HG02852 (cell line): ENCODE results near the gene FRMD8.

Source experiments
- ATAC-seq: cut with Tn5 transposase; IDR thresholded peaks from one replicate; pipeline ENCODE4 v1.9.1; 2021; ENCODE audit warnings: mild to moderate bottlenecking, moderate library complexity; ENCODE audit not compliant: unreplicated experiment

Gene FRMD8, protein sequence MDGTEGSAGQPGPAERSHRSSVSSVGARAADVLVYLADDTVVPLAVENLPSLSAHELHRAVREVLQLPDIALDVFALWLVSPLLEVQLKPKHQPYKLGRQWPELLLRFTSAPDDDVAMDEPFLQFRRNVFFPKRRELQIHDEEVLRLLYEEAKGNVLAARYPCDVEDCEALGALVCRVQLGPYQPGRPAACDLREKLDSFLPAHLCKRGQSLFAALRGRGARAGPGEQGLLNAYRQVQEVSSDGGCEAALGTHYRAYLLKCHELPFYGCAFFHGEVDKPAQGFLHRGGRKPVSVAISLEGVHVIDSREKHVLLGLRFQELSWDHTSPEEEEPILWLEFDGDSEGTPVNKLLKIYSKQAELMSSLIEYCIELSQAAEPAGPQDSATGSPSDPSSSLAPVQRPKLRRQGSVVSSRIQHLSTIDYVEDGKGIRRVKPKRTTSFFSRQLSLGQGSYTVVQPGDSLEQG

DNA sequence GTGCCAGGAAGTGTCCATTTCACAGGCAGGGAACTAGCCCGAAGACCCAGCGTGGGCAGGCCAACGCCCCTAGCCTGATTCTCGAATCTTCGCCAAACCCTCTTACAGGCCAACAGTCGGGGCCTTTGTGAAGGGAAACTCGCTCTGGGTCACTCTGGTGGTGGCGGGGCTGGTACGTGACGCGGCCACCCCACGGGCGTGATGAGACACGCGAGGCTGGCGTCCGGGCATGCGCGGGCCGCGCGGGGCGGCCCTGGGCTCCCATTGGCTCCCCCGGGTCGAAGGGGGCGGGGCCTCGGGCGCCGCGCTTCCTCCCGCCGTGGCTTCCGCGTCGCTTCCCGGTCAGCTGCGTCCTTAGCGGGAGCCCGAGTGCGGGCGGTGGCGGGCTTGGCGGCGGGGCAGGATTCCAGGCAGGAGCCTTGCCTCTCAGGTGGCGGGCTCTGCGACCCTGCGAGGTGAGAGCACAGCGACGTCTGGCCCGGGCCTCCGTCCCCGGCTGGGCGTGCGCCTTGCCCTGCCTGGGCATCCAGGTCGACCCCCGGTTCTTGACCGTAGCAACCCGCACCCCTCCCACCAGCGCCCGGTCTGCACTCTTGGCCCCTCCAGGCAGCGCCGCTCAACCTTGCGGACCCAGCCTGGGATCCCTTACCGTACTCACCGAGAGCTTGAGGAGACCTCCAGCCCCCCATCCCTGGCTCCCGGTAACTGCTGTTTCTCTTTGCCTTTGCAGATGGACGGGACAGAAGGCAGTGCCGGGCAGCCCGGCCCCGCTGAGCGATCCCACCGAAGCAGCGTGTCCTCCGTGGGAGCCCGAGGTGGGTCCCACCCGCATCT is at the start of gene FRMD8:
TSS of gene FRMD8 (plus strand) at position 331 of the 834 bp plus-strand sequence. CDS start at position 731, 400 bp downstream.
- peak; percentile 56 for ATAC-seq

DNA sequence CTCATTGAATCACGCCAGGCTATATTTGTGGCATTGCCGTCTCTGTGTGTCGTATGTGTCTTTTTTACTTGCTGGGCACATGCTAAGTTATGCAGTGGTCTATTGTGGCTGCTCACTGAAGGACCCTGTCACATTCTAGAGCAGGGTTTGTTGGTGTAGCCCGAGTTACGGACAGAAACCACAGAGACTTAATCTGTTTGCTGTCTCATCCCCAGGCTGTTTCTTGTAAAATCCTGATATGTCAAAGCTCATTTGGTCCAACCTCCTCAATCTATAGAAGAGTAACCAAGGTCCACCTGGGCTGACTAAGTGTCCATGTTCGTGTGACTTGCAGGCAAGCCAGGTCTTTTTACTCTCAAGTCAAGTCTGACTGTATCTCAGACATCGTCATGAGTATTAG is 47.8 kb upstream of the FRMD8 start:
- ATAC-seq = no peak

DNA sequence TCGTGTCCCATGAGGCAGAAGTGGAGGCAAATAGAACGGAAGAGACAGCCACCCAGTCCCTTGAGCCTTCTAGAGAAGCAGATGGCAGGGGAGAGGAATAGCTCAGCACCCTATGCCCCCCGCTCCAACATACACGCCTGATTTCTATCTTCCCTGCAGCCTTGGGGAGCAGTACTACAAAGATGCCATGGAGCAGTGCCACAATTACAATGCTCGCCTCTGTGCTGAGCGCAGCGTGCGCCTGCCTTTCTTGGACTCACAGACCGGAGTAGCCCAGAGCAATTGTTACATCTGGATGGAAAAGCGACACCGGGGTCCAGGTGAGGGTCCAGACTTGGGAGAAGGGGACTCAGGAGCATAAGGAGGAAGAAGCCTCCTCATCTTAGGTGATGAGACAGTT is 46.2 kb upstream of the FRMD8 start:
- no peak for ATAC-seq

DNA sequence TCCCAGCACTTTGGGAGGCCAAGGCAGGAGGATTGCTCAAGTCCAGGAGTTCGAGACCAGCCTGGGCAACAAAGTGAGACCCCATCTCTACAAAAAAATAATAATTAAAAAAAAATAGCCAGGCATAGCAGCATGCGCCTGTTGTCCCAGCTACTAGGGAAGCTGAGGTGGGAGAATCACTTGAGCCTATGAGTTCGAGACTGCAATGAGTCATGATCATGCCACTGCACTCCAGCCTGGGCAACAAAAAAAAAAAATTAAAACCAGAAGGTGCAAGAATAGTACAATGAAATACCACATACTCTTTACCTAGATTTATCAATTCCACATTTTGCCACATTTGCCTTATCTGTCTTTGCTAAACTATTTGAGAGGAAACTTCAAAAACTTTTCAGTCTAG is 44.6 kb upstream of the FRMD8 start:
- no peak for ATAC-seq

DNA sequence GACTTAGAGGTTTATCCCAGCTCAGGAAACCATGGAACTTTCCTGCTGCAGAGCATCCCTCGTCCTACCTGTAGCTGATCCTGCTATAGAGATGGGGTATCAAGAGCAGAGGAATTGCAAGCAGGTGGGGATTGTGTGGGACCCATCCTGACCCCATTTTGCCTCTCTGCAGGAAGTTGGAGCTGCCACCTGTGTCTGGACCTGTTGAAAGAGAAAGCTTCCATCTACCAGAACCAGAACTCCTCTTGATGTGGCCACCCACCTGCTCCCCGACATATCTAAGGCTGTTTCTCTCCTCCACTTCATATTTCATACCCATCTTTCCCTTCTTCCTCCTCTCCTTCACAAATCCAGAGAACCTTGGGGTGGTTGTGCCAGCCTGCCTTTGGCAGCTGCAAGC is 34.9 kb upstream of the FRMD8 start:
- no peak for ATAC-seq

DNA sequence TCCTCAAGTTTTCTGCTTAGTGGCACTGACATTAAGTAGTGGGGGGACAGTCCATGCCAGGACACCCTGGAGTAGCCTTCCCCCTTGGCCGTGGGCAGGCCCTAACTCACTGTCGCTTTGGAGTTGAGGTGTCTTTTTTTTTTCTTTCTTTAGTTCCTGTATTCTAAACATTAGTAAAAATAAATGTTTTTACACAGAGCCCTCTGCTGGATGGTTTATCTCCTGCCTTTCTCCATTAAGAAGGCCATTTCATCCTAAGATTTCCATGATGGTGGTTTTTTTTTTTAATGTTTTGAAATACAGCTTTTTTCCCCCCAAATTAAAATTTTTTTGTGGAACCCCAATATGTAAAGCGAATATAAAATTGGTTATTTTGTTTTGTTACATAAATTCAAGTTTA is 33.7 kb upstream of the FRMD8 start:
- ATAC-seq = no peak

DNA sequence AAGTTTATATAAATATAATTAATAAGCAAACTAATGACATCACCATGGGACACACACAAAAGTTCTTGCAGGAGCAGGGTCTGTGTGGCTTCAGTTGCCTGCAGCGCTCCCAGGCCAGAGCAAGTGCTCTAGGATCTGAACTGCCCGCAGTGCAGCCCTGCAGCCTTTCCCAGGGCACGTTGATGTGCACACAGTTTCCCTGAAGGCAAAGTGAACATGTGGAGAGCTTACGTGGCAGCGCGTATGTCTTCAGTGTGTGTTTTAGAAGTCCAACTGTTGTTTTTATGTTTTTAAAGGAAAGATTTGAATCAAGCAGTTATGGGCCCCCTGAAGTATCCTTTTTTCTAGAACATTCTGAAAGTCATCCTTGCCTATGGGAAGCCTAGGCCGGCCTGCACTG is 33.1 kb upstream of the FRMD8 start:
- no peak for ATAC-seq

DNA sequence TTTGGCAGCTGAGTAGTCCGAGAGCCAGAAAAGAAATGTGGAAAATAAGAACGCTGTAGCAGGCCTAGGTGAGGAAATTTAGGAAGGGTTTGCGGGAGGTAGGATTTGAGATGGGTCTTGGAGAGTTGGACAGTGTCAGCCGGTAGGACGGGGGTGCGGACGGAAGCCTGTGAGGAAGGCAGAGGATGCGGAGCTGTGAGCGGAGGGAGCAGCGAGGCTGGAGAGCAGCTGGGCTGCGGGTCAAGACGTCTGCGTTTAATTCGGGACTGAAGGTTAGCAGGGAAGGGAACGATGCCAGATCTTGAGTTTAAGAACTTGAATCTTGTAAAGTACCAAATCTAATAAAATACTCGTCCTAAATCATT is 32.6 kb upstream of the FRMD8 start:
- no peak for ATAC-seq

DNA sequence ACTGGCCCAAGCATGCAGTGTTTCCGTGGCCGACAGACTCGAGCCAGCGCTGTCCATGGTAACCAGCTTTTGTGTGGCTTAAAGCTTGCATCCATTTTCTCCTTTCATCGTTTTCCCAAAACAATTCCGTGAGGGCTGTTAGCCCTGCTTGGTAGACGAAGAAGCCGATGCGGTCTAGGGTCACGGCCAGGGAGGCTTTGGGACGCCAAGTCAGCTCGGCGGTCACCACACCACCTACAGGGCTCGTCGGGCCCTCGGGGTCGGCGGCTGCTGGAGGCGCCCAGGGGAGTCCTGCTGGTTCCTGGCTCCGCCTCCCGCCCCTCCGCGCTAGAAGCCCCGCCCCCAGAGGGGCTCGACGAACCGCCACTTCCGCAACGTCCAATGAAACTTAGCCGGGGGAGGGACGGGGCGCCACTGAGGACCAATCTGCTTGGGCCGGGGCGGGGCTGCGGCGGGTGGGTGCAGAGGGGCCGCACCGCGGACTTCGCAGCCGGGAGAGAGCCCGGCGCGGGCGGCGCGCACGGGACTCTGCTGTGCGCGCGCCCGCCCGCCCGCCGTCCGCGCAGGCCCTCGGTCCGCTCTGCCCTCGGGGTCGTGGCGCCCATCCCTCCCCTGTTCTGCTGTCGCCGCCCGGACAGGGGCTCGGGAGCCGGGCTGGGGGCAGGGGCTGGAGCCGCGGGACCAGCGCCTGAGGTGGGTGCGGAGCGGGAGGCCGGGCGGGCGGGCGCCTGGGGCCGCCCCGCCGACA is 32.0 kb upstream of the FRMD8 start, which contains the start of gene TIGD3:
TSS of gene TIGD3 (plus strand) at position 487 of the 748 bp plus-strand sequence. CDS start 1,058 bp downstream, outside the sequence.
- peak; percentile 90 for ATAC-seq

DNA sequence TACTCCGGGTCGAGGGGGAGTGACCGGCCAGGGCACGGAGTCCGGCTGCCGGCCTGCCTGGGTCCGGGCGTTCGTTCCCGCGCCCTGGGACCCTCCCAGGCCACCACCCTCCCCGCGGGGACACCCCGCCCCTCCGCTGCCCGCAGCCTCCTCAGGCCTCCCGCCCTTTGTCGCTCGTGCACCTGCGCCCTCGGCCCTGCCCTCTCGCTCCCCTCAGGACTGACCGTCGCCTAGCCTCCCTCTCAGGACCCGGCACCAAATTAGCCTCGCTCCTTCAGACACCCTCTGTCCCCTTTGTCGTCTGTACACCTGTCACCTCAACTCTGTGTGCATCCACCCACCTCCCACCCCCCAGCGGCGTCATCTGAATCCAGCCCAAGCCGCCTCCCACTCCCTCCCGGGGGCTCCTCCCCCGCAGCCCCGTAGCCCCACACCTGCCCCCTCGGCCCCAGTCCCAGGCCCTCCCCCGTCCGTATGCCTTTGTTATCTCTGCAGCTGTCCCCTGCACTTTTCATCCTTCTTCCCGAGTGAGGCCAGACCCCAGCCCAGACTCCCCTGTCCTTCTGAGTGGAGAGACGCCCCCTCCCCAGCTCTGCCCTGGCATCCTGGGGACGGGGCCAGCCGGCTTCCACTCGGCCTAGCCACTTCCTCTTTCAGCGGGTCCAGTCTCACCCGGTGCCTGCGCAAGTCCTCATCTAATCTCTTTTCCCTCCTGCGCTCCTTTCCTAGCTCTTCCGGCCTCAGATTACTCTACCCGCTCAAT is 31.2 kb upstream of the FRMD8 start:
- ATAC-seq = peak; percentile 27

DNA sequence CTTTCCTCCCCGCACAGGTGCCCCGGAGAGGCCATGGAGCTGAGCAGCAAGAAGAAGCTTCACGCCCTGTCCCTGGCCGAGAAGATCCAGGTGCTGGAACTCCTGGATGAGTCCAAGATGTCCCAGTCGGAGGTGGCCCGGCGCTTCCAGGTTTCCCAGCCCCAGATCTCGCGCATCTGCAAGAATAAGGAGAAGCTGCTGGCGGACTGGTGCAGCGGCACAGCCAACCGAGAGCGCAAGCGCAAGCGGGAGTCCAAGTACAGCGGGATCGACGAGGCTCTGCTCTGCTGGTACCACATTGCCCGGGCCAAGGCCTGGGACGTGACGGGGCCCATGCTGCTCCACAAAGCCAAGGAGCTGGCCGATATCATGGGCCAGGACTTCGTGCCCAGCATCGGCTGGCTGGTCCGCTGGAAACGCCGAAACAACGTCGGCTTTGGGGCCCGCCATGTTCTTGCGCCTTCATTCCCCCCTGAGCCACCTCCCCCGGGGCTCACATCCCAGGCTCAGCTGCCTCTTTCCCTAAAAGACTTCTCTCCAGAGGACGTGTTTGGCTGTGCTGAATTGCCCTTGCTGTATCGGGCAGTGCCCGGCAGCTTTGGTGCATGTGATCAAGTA is 30.6 kb upstream of the FRMD8 start:
- no peak for ATAC-seq

DNA sequence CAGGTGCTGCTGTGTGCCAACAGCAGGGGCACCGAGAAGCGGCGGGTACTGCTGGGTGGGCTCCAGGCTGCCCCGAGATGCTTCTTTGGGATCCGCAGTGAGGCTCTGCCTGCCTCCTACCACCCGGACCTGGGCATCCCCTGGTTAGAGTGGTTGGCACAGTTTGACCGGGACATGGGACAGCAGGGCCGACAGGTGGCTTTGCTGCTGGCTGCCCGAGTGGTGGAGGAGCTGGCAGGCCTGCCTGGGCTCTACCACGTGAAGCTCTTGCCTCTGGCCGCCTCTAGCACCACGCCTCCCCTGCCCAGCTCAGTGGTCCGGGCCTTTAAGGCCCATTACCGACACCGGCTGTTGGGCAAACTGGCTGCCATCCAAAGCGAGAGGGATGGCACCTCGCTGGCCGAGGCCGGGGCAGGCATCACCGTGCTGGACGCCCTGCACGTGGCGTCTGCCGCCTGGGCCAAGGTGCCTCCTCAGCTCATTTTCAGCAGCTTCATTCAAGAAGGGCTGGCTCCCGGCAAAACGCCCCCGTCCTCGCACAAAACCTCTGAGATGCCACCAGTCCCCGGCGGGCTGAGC is 30.0 kb upstream of the FRMD8 start:
- ATAC-seq = no peak

DNA sequence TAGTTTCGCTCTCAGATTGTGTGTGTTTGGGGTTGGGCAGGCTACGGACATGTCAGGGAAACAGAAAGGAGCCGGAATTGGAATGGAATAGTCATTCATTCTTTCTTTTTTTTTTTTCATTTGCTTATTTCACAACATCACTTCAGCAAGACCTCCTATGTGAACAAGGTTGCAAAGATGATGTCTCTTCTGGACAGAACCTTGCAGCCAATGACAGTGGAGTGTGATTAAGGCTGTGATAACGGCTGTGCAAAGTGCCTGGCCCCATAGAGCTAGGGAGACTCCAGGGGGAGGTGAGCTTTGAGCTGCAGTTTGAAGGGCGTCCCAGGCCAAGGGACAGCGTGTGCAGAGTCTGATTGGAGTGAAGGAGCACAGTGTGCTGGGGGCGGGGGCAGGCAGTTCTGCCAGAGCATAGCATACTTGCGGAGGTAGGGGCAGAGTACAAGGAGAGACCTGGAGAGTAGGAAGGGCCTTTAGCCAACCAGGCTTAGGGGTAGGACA is 28.5 kb upstream of the FRMD8 start:
- no peak for ATAC-seq

DNA sequence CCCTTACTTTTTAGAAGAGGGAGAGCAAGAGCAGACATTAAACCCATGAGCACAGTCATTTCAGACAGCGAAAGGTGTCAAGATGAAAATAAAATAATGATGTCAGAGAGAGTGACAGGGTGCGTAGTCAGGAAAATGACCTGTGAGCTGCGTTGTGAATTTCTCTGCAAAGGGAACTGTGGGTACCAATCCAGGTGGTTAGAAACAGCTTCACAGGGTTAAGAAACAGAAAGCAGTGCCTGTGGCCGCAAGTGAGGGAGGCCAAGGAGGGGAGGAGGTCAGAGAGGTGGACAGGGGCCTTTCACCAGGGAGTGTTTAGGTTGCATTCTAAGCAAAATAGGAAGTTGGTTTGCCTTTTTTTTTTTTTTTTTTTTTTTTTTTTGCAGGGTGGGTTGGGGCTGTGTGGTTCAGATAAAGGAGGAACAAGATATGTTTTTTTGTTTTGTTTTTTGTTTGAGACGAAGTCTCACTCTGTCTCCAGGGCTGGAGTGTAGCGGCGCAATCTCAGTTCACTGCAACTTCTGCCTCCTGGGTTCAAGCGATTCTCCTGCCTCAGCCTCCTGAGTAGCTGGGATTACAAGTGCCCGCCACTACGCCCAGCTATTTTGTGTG is 24.0 kb upstream of the FRMD8 start:
- no peak for ATAC-seq

DNA sequence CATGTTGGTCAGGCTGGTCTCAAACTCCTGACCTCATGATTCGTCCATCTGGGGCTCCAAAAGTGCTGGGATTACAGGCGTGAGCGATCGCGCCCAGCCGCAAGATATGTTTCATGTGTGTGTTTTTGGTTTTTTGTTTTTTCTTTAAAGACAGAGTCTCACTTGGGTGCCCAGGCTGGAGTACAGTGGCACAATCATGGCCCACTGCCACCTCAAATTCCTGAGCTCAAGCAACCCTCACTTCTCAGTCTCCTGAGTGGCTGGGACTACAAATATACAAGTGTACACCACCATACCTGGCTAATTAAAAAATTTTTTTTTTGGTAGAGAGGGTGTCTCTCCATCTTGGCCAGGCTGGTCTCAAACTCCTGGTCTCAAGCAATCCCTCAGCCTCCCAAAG is 23.5 kb upstream of the FRMD8 start:
- ATAC-seq = no peak

DNA sequence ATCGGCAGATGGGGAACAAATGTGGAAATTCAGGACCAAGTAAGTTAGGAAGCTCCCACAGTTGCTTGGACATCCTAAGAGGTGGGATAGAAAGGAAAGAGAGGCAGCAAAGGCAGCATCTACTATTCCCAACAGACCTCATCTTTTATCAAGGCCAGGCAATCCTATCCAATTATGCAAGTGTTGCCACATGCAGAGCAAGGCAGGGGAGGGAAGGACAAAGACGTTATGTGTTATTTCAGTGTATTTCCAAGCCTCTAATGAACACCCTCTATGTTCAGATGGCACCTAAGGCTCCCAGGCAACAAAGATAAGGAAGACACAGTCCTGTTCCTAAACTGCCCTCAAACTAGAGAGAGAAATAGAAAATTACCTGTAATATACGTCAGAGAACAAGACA is 22.7 kb upstream of the FRMD8 start:
- no peak for ATAC-seq

DNA sequence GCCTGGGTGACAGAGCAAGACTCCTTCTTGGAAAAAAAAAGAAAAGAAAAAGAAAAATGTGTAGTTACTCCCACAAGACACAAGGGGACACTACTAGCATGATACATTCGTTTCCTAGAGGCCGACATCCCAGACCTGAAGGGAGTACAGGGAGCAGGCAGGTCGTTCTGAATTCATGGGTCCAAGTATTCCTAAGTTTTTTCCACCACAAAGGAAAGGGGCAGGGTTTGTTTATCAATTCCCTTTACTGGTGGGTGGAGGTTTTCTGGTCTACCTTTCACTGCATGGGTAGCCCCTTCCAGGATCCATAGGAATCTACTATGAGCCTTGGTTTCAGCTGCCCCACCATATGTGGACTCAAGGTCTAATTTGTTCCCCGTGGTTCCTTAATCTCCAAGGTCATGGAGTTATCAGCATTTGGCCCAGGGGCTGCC is 20.1 kb upstream of the FRMD8 start:
- ATAC-seq = no peak

DNA sequence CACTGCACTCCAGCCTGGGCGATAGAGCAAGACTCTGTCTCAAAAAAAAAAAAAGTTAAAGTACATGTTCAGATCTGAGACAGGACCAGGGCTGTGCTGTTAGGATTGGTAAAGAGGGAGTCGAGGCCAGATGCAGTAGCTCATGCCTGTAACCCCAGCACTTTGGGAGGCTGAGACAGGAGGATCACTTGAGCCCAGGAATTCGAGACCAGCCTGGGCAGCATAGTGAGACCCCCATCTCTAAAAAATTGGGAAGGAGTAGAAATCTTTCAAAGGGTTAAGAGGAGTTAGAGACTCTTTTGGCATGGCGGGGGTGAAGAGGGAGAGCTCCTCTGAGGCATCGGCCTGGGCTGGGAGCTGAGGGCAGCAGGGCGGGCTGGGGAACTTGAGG is 15.8 kb upstream of the FRMD8 start:
- no peak for ATAC-seq
